ENCODE results near the gene CSRNP3.

Gene CSRNP3

GRCh38 chr2:165631089-165631488 lies 161.6 kb downstream of the CSRNP3 start:
- CTCF ChIA-PET = no interaction called here
- POLR2A ChIA-PET = no interaction called here
- no peak for DNase-seq (ENCODE audit: extremely low spot score)
- TF ChIP-seq ARNT (IDR thresholded peaks at IDR 0.05) (no peak), CTBP1 (IDR thresholded peaks at IDR 0.05; ENCODE audit: borderline replicate concordance) (no peak), HDGF (IDR thresholded peaks at IDR 0.05; ENCODE audit: borderline replicate concordance) (no peak), FOXM1 (IDR thresholded peaks at IDR 0.05; ENCODE audit: borderline replicate concordance) (no peak), NFRKB (IDR thresholded peaks at IDR 0.05) (no peak), SUZ12 (IDR thresholded peaks at IDR 0.05) (no peak), PKNOX1 (IDR thresholded peaks at IDR 0.05) (no peak; the same call in 1 of the 2 replicates), L3MBTL2 (conservative IDR thresholded peaks at IDR 0.05) (no peak), SP1 (IDR thresholded peaks at IDR 0.05) (no peak), ZNF384 (IDR thresholded peaks at IDR 0.05) (no peak), TARDBP (IDR thresholded peaks at IDR 0.05) (no peak), FOXA1 (IDR thresholded peaks at IDR 0.05) (no peak), BHLHE40 (IDR thresholded peaks at IDR 0.05; ENCODE audit: borderline replicate concordance) (no peak), FOXK2 (IDR thresholded peaks at IDR 0.05) (no peak), LEF1 (IDR thresholded peaks at IDR 0.05; ENCODE audit: borderline replicate concordance) (no peak), ELF4 (IDR thresholded peaks at IDR 0.05) (no peak)

DNA sequence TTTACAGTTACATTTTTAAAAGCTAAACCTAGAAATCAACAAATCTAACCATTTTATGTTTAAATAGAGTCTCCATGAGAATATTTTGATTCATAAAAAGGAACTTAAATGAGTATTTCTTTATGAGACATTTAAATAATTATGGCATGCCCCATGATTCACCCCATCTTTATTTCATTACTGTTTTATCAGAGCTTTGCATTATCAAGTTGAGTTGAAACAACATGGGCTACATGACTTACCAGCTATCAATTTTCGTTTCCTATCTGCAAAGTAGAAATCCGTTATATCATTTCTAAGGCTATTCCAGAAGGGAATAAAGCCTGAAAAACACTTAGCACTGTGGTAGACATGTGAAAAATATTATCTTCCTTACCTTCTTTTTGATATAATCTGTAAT lies 163.1 kb downstream of the CSRNP3 start:
- ChIA-PET CTCF (no interaction called here), POLR2A (no interaction called here)
- TF ChIP-seq BHLHE40 (IDR thresholded peaks at IDR 0.05; ENCODE audit: borderline replicate concordance) (no peak), FOXM1 (IDR thresholded peaks at IDR 0.05; ENCODE audit: borderline replicate concordance) (no peak), FOXA1 (IDR thresholded peaks at IDR 0.05) (no peak), HDGF (IDR thresholded peaks at IDR 0.05; ENCODE audit: borderline replicate concordance) (no peak), FOXK2 (IDR thresholded peaks at IDR 0.05) (no peak)
- DNase-seq (ENCODE audit: extremely low spot score) = no peak

- CTCF ChIA-PET = interaction anchor here (1.1 kb wide), 1 partner anchor 20 kb away, joined by 3 read pairs; no protein-coding TSS in a partner anchor
- no peak for DNase-seq (ENCODE audit: extremely low spot score)
- TF ChIP-seq FOXM1 (IDR thresholded peaks at IDR 0.05; ENCODE audit: borderline replicate concordance) = no peak
- TF ChIP-seq PKNOX1 (IDR thresholded peaks at IDR 0.05) = no peak
- TF ChIP-seq NFRKB (IDR thresholded peaks at IDR 0.05) = no peak
- no peak for TF ChIP-seq LEF1 (IDR thresholded peaks at IDR 0.05; ENCODE audit: borderline replicate concordance)
- no peak for TF ChIP-seq TARDBP (IDR thresholded peaks at IDR 0.05)
- no peak for TF ChIP-seq HDGF (IDR thresholded peaks at IDR 0.05; ENCODE audit: borderline replicate concordance)
- TF ChIP-seq ZNF384 (IDR thresholded peaks at IDR 0.05) = no peak
- no peak for TF ChIP-seq CTBP1 (IDR thresholded peaks at IDR 0.05; ENCODE audit: borderline replicate concordance)
- no peak for TF ChIP-seq L3MBTL2 (conservative IDR thresholded peaks at IDR 0.05)
- POLR2A ChIA-PET = no interaction called here
These were observed 163.9 kb downstream of the CSRNP3 start for GRCh38 chr2:165633431-165633830.

DNA sequence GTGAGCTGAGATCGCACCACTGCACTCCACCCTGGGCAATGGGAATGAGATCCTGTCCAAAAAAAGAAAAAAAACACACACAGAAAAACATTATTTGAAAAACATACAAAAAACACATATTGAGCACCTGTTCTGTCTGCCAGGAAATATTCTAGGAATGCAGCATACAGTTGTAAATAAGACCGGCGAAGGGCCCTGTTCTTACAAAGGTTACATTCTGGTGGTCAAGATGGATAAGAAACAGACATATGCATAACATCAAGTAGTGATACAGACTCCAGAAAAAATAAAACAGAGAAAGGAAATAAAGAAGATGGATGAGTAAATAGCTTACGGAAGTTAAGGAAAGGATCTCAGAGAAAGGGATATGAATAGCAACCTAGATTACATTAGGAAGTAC lies 164.8 kb downstream of the CSRNP3 start:
- ChIA-PET POLR2A (no interaction called here), CTCF (interaction anchor here (1.1 kb wide), 1 partner anchor 19 kb away, joined by 3 read pairs; no protein-coding TSS in a partner anchor)
- no peak for DNase-seq (ENCODE audit: extremely low spot score)

GRCh38 chr2:165634855-165635254 lies 165.4 kb downstream of the CSRNP3 start:
- CTCF ChIA-PET = no interaction called here
- TF ChIP-seq SUZ12 (IDR thresholded peaks at IDR 0.05) (no peak), PKNOX1 (IDR thresholded peaks at IDR 0.05) (no peak)
- DNase-seq (ENCODE audit: extremely low spot score) = peak; percentile 25
- POLR2A ChIA-PET = no interaction called here

More for the DNA sequence above, 164.8 kb downstream of the CSRNP3 start:
- TF ChIP-seq ELF4 (IDR thresholded peaks at IDR 0.05) (no peak), BHLHE40 (IDR thresholded peaks at IDR 0.05; ENCODE audit: borderline replicate concordance) (no peak), HDGF (IDR thresholded peaks at IDR 0.05; ENCODE audit: borderline replicate concordance) (no peak), FOXK2 (IDR thresholded peaks at IDR 0.05) (no peak), SP1 (IDR thresholded peaks at IDR 0.05) (no peak), FOXM1 (IDR thresholded peaks at IDR 0.05; ENCODE audit: borderline replicate concordance) (no peak), L3MBTL2 (conservative IDR thresholded peaks at IDR 0.05) (no peak), SUZ12 (IDR thresholded peaks at IDR 0.05) (no peak), CTBP1 (IDR thresholded peaks at IDR 0.05; ENCODE audit: borderline replicate concordance) (no peak), LEF1 (IDR thresholded peaks at IDR 0.05; ENCODE audit: borderline replicate concordance) (no peak)

DNA sequence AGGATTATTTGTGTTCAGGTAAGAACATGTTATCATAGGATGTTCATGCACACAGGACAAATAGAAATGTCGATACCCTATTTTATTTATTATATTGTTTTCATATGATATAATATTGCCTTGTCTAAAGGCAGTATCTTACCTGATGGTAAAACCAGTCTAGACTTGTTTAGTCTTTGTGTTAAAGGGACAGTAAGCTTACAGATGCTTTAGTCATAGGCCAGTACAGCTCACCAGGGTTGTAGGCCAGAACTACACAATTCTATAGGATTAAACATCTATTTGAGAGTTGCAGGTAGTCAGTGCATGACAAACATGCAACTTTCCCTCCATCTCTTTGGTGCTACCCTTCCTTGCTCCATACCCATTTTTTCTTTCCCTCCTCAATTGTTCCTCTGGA lies 166.0 kb downstream of the CSRNP3 start:
- POLR2A ChIA-PET = no interaction called here
- TF ChIP-seq ARNT (IDR thresholded peaks at IDR 0.05) = no peak
- no peak for DNase-seq (ENCODE audit: extremely low spot score)
- CTCF ChIA-PET = interaction anchor here (0.6 kb wide), 1 partner anchor 257 kb away, joined by 3 read pairs; no protein-coding TSS in a partner anchor

DNA sequence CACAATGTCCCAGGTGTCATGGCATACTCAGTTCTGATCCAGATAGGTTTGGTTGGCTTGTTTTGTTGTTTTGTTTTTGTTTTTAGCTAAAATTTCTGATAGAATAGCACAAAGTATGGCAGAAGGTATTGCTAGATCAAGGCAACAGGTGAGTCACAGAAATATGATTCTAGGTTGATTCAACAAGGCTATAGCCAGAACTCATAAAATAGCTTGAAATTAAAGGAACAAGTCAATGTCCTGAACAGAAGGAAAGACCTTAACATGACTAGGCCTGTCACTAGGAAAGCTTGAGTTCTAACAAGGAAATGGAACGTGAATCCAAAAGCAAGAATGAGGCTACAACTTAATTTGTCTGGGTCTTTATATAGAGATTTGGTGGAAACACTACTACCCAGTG lies 167.5 kb downstream of the CSRNP3 start:
- TF ChIP-seq BHLHE40 (IDR thresholded peaks at IDR 0.05; ENCODE audit: borderline replicate concordance) = no peak
- DNase-seq (ENCODE audit: extremely low spot score) = no peak
- CTCF ChIA-PET = no interaction called here
- POLR2A ChIA-PET = no interaction called here

Measured in HEK293T (cell line).